GM21381 (cell line): ENCODE data around the gene PDE11A.
"Not testable (repeated sequence)": the region's sequence is repeated elsewhere in the genome, so short reads cannot be mapped to it uniquely, and the experiment has no call there.

Source experiments
- ATAC-seq: cut with Tn5 transposase; IDR thresholded peaks from one replicate; pipeline ENCODE4 v1.9.1; 2021; ENCODE audit warnings: mild to moderate bottlenecking, moderate library complexity; ENCODE audit not compliant: unreplicated experiment

PDE11A gene

DNA sequence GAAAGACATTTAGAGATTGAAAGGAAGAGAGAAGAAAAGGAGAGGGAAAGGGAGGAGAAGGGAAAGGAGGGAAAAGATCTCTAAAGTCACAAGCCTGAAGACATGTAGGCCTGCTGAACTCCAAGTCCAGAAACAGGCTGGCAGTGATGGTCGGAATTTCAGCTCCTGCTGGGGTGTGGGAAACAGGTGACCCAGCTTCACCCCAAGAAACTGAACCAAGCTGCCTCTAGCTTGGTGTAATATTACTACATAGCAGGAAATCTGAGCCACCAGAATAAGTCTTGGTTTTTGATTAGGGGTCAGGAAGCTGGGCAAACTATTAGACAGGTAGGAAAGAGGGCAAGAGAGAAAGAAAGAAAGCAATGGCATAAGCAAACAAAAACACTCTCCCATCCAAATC is 185.8 kb downstream of the PDE11A start:
- ATAC-seq, result no peak

DNA sequence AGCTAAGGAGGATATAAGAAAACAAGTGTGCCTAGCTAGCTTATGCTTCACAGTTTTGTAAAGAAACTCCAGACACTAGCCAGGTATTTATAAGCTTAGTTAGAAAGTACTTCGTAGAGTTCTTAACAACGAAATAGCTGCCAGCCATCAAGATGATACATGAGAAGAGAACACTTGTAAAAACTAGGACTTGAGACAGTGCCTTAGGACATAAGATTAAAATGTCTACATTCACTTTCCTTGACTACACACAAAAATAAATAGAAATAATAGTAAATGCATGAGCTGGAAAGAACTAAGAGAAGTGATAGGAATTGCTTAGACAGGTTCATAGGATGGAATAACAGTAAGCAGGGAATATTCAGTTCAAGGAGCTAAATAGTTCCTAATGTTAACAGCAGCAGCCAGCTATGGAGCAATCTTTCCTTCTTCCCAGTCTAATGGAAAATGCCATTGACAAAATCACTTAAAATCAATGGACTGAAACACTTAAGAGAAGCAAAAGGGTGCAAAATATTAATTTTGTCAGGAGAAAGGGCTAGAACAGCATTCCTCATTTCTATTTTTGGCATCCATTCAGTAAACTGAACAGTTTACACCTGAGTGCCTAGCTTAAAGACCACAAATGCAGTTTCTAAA is 186.6 kb downstream of the PDE11A start:
- no peak for ATAC-seq

DNA sequence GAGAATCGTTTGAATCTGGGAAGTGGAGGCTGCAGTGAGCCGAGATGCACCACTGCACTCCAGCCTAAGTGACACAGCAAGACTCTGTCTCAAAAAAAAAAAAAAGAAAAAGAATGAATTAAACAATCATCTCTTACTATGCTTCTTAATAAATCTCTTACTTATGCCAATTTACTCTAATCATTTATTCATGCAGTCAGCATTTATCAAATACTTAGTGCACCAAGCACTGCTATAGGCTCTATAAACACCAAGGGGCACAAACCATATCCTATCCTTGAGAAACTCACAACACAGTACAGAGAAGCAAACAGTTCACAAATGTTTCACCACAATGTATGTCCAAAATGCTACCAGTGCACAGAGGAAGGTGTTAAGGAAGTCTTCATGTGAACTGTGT is 189.4 kb downstream of the PDE11A start:
- no peak for ATAC-seq

DNA sequence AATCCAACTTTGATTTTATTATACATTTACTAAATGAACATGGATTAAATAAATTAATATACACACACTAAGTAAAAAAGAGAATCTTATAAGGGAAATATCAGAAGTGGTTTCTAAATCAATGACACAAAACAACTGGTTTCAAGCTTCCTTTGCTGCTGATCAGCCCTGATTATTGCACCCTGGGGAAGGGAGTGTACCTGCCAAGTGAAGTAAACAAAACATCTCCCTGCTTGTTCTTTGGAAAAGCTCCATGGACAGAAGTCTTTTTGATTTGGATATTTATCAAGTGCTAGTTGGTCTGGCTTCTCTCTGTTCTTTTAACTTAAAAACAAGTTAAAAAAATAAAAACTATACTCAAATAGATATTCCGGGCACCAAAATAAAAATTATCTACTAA is 190.1 kb downstream of the PDE11A start:
- no peak for ATAC-seq

DNA sequence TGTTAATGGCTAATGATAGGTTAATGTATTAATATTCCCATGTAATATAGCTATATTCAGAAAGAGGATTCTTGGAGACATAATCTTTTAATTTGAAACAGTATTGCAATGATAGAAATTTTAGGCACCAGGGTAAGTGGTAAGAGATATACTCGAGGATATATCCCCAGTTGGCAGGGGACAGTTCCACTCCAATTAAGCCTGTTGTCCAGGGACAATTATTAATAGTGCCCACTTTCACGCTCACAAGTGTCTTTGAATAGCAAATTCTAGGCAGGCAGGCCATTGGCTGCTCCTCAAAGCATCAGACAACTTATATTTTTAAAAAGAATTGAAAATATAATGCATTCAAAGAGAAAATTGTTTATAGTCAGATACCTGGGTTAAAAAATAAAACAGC is 190.7 kb downstream of the PDE11A start:
- ATAC-seq, result no peak

DNA sequence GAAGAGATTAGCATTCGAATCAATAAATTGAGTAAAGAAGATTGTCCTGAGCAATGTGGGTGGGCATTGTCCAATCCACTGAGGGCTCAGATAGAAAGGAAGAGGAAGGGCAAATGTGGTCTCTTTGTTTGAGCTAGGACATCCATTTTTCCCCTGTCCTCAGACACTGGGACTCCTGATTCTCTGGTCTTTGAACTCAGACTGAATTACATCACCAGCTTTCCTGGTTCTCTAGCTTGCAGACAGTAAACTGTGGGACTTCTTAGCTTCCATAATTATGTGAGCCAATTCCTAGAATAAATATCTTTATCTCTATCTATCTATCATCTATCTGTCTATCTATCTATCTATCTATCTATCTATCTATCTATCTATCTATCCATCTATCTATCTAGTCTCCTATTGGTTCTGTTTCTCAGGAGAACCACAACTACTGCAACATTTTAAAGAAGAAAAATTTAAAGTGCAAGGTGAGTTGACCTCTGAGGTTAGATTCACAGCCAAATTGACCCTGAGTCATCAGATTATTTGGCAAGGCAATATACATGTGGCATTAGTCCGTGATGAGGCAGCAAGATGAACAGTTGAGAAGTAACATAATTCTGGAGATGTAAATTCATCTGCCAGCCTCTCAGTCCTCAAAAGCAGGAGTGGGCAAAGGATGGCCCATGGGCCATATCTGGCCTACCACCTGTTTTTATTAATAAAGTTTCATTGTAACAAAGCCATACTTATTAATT is 191.4 kb downstream of the PDE11A start:
- no peak for ATAC-seq

DNA sequence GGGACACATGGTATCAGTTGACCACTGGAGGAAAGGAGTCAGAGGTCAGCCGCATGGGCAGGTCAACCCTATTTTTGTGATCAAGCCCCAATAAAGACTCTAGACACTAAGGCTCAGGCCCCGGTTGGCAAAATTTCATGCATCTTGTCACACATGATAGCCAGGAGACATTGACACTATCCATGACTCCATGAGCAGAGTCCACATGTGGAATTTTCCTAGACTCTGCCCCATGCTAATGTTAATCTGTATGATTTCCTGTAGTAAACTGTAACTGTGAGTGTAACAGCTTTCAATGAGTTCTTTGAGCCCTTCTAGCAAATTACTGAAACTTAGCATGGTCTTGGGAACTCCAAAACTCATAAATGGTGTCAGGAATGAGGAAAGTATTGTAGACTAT is 192.3 kb downstream of the PDE11A start:
- ATAC-seq, result no peak

DNA sequence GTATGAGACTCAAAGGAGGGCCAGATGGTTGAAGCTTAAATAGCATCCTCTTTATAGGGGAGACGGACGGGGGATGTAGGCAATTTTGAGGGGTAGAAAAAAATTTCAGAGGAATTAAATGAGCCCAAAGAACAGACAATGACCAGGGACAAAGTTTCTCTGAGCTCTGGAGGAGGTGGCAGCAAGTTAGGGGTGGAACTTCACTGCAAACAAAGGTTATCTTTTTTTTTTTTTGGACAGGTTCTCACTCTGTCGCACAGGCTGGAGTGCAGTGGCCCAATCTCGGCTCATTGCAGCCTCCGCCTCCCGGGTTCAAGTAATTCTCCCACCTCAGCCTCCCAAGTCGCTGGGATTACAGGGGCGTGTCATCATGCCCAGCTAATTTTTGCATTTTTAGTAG is 195.6 kb downstream of the PDE11A start:
- no peak for ATAC-seq

DNA sequence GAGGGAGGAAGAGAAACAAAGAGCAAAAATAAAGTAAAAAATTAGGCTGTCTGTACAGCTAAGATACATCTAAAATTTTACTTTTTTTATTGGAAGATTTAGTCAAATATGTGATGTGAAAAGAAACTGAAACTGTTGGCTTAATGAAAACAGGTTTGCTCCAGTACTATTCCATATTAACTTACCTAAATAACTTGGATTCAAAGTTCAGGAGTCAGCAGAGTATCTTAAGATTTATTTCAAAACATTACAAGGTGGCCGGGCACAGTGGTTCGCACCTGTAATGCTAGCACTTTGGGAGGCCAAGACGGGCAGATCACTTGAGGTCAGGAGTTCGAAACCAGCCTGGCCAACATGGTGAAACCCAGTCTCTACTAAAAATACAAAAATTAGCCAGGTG is 197.9 kb downstream of the PDE11A start:
- ATAC-seq, result no peak

DNA sequence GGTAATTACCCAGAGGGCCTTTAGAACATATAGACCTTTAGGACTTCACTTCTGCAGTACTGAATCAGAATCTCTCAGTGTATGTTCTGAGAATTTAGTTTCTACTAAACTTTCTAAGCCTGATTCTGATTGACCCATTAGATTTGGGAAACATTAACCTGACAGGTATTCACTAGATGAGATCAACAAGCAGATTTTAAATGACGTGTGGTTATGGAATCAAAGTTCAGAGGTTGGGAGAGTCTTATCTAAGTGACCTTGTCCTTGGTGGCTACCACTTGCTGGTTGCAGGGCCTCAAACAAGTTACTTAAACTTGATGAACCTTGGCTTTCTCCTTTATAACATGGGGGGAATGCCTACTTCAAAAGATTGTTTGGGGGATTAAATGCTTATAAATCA is 198.7 kb downstream of the PDE11A start:
- ATAC-seq, result no peak

DNA sequence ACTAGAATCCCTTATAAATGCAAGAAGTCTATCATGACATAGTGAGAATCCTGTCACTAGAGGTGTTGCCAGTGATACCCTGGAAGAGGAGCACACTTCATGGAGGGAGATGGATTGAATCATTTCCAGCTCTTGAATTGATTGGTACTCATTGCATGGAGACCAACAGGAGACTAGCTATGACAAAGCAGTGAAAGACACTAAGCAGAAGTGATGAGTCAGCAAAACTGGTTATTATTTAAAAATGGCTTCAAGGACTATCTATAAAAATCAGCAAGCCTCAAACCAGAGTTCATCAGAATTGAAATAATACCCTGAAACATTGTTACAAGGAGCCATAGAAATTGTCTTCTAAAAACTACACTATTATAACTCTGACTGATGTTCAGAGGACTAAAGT is 200.3 kb downstream of the PDE11A start:
- ATAC-seq, result no peak

DNA sequence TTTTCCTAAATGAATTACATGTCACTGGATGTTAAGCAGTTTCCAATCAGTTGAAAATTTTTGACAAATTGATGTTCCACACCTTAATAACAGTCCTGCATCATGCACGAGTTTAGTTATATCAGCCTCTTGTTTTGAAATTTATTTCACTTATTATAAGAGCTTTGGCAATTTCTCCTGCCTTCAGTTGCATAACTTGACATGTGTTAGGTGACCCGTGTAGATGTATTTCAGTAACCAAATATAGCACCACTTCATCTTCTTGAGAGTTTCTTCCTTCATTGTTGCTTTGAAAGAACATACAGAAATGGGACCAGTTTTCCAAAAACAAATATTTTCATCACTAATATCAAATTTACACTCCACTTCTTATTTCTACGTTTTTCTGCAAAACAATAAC is 202.7 kb downstream of the PDE11A start:
- ATAC-seq, result no peak

DNA sequence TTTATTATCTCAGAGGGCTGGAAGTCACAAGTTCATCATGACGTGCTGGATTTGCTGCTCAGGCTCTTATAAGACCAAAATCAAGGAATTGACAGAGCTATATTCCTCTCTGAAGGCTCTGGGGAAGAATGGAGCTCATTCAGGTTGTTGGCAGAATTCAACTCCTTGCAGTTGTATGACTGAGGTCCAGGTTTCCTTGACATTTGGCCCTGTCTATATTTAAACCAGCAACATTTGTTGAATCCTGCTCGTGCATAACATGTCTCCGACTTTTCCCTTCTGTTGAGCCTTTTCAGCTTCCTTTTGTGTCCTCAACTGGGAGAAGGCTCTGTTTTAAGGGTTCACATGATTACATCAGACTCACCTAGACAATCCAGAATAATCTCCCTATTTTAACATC is 203.4 kb downstream of the PDE11A start:
- no peak for ATAC-seq

DNA sequence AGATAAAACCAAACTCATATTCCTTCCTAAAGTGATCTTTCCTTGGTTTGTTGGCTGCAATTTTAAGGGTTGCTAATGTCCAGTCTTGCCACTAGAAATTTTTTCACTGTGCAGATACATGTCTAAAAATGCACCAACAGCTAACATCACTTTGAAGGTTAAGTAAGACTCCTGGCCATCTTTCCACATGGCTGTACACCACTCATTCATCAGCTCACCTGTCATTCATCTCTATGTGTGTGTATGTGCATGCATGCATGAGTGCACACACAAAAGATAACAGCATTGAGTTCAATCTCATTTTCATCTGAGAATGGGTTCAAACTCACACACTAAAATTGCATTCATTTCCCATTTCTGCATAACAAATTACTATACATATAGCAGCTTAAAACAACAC is 203.8 kb downstream of the PDE11A start:
- ATAC-seq, result no peak

DNA sequence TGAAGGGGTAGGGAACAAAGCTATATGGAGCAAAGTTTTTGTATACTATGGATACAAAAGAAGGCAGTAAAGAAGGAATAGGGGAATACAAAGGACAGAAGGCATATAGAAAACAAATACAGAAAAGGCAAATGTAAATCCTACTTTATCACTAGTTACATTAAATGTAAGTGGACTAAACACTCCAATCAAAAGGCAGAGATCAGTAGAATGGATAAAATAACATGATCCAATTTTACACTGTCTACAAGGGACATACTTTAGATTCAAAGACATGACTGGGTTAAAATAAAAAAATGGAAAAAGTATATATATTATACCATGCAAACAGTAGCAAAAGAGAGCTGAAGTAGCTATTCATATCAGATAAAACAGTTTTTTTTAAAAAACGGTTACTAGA is 215.0 kb downstream of the PDE11A start:
- no peak for ATAC-seq

DNA sequence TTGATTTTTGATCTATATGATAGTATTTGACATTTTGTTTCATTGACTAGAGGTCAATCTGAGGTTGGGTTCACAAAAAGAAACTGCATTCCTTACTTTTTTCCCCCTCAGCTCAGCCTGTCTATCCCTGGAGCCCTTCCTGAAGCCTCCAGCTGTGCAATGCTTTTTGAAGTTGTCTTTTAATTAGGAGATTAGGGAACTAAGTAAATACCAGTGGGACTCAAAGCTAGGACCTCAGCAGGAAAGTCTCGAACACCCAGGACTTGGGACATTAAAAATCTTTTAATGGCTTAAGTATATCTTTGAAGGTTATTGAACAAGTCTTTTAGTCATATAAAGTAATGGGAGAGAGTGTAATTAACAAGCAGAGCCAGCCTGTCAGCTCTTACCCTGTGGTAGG is 220.2 kb downstream of the PDE11A start:
- ATAC-seq, result no peak

DNA sequence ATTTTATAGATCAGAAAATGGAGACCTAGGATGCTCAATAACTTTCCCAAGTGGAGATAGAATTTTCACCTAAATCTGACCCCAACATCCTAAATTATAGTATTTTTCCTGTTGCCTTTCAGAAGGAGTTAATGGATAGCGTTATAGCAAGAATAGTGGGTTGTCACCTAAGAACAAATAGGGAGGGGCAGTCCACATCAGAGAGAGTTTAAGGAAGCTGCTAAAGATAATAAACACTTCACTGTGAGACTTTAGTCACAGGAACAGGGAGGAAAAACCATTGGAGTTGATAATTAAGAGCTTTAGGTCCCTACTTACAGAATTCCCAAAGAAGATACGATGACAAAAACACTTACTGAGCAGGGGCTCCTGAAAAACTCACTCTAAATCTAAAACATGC is 229.4 kb downstream of the PDE11A start:
- no peak for ATAC-seq

DNA sequence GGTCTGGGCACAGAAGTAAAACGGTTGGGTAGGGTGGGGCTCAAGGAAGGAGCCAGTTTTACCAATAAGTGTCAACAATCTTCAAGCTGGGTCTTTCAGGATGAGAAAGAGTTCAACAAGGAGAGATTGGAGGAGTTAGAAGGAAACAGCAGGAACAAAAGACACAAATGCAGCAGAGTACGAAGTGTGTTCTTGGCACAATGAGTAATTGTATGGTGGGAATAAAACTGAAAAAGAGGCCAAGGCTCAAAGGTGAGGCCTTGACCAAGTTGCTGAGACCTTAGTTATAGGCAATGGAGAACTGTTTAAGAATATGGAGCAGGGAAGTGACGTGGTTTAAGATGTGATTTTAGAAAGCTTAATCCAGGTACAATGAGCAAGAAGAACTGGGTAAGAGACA is 230.3 kb downstream of the PDE11A start:
- ATAC-seq, result no peak

DNA sequence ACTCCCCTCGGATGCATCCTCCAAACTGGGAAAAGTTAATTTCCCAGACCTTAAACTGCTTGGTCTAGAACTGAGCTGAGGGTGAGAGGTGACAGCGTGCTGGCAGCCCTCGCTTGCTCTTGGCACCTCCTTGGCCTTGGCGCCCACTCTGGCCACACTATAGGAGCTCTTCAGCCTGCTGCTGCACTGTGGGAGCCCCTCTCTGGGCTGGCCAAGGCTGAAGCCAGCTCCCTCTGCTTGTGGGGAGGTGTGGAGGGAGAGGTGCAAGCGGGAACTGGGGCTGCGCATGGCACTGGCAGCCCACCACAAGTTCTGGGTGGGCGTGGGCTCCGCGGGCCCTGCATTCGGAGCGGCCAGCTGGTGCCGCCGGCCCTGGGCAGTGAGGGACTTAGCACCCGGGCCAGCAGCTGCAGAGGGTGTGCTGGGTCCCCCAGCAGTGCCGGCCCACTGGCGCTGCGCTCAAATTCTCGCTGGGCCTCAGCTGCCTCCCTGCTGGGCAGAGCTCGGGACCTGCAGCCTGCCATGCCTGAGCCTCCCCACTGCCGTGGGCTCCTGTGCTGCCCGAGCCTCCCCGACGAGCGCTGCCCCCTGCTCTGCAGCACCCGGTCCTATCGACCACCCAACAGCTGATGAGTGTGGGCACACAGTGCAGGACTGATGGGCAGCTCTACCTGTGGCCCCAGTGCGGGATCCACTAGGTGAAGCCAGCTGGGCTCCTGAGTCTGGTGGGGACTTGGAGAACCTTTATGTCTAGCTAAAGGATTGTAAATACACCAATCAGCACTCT is 237.0 kb downstream of the PDE11A start:
- not testable (repeated sequence) for ATAC-seq

DNA sequence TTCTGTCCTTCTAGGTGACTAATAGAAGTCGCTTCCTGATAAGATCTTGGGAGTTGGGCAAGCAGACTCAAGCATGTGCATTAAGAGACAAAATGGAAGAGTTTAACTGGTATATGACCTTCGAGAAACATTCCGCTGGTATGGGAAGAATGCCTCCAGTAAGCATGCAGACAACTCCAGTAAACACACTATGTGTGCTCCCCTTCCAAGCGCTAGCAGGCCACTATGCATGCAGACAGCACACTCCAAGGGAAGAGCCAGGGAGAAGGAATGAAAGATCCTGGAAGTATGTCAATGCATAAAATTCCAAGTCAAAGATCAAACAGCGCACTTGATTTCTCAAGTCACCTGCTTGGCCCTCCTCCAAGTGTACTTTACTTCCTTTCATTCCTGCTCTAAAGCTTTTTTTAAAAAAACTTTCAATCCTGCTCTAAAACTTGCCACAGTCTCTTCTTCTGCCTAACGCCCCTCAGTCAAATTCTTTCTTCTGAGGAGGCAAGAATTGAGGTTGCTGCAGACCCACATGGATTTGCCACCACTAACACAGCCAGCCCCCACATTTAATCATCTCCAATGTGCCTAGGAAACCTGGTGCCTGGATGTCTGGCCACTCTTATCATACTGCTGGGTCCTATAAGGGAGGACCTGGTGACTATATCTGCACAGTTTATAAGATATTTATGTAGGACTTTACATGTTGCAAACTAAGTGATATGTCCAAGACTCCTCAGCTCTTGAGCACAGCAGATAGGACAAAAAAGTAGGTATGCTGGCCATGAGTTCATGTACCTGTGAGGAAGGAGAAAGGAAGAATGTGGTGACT is 239.8 kb downstream of the PDE11A start:
- no peak for ATAC-seq

DNA sequence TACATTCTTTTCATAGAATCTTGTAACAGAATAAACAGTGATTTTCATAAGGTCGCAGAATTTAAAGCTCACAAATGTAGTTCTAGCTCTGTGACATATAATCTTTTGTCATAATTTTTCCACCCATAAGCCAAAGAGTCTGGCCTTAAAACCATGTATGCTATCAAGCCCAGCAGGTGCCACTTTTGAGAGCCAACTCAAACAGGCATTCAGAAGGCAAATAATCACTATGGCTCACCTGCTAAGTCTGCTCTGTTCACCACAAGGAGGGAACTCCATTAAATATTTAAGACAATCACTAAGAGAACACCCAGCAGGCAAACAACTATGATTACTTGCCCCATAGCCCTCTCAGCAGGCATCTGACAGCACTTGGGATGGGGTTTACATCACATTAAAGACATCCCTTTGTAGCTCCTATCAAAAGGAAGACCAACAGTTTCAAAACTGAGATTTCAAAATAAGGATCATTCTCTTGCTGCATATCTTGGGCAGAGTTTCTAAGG is 241.6 kb downstream of the PDE11A start:
- no peak for ATAC-seq
